HepG2 (cell line): ENCODE data around the gene KMT2D. TPM values are rescaled to one million over a fixed set of nuclear protein-coding genes. Genes with fewer than 3 reads are reported as not detected.

Experiments used
- BRCA1 ChIP-seq: sonication (generic); formaldehyde crosslinking; IDR thresholded peaks from 2 replicates; pipeline ENCODE4 v1.4.0; 2020; ENCODE audit warnings: missing genetic modification reagents
- CENPX ChIP-seq: sonication (generic); formaldehyde crosslinking; IDR thresholded peaks from 2 replicates; pipeline ENCODE4 v1.9.0; 2021; ENCODE audit warnings: mild to moderate bottlenecking, missing genetic modification reagents, moderate library complexity
- DMAP1 ChIP-seq: IDR thresholded peaks from 2 replicates; pipeline ENCODE4 v1.6.1; 2016
- ELF4 ChIP-seq: sonication (generic); formaldehyde crosslinking; IDR thresholded peaks from 2 replicates; pipeline ENCODE4 v1.5.0; 2020; ENCODE audit warnings: missing genetic modification reagents, mild to moderate bottlenecking, moderate library complexity, borderline replicate concordance
- ETV6 ChIP-seq: sonication (generic); formaldehyde crosslinking; conservative IDR thresholded peaks from 2 replicates; pipeline ENCODE4 v1.4.0; 2020; ENCODE audit warnings: missing genetic modification reagents
- HNF1A ChIP-seq, 2 experiments: sonication (generic) in 1 of 2; formaldehyde crosslinking in 1 of 2; IDR thresholded peaks; 2 replicates each; pipeline versions ENCODE4 v1.4.0 to v1.6.1; 2016 to 2020; ENCODE audit warnings: borderline replicate concordance in 1 of 2, low read depth in 1 of 2, mild to moderate bottlenecking in 1 of 2, missing genetic modification reagents in 1 of 2
- KDM5A ChIP-seq: fragments of 200-600 bp; sonication (generic); IDR thresholded peaks from 2 replicates; pipeline ENCODE4 v1.7.0; 2018; ENCODE audit warnings: antibody characterized with exemption, mild to moderate bottlenecking, low read length, borderline replicate concordance
- KMT2B ChIP-seq: IDR thresholded peaks from 2 replicates; pipeline ENCODE4 v1.6.1; 2016; ENCODE audit warnings: missing genetic modification reagents, missing compliant biosample characterization
- MLLT10 ChIP-seq: sonication (generic); formaldehyde crosslinking; IDR thresholded peaks from 2 replicates; pipeline ENCODE4 v1.4.0; 2020; ENCODE audit warnings: missing genetic modification reagents
- MNT ChIP-seq: fragments of 450-650 bp; IDR thresholded peaks from 2 replicates; pipeline ENCODE4 v1.6.1; 2016
- MTA3 ChIP-seq: sonication (generic); formaldehyde crosslinking; IDR thresholded peaks from 2 replicates; pipeline ENCODE4 v1.4.0; 2020; ENCODE audit warnings: missing genetic modification reagents
- NFYB ChIP-seq: sonication (generic); formaldehyde crosslinking; IDR thresholded peaks from 2 replicates; pipeline ENCODE4 v1.4.0; 2020; ENCODE audit warnings: missing genetic modification reagents
- PHF5A ChIP-seq: IDR thresholded peaks from one replicate; pipeline ENCODE4 v1.6.1; 2018; ENCODE audit warnings: low read depth, missing genetic modification reagents; ENCODE audit not compliant: unreplicated experiment
- SIN3B ChIP-seq: fragments of 150-350 bp; IDR thresholded peaks from 2 replicates; pipeline ENCODE4 v1.6.1; 2014; ENCODE audit warnings: low read length
- SP140L ChIP-seq: sonication (generic); formaldehyde crosslinking; IDR thresholded peaks from 2 replicates; pipeline ENCODE4 v1.4.0; 2020; ENCODE audit warnings: missing genetic modification reagents, borderline replicate concordance
- SYNCRIP ChIP-seq: fragments of 200-400 bp; formaldehyde crosslinking; IDR thresholded peaks from 2 replicates; pipeline ENCODE4 v1.6.1; 2018; ENCODE audit warnings: mild to moderate bottlenecking, low read depth, low read length; ENCODE audit not compliant: insufficient read depth
- ZMAT3 ChIP-seq: sonication (generic); formaldehyde crosslinking; conservative IDR thresholded peaks from 2 replicates; pipeline ENCODE4 v1.7.0; 2021; ENCODE audit warnings: missing genetic modification reagents
- ZNF276 ChIP-seq: sonication (generic); formaldehyde crosslinking; IDR thresholded peaks from 2 replicates; pipeline ENCODE4 v1.4.0; 2020; ENCODE audit warnings: mild to moderate bottlenecking, low read depth, missing genetic modification reagents
- ZNF333 ChIP-seq: sonication (generic); formaldehyde crosslinking; IDR thresholded peaks from 2 replicates; pipeline ENCODE4 v1.4.0; 2020; ENCODE audit warnings: mild to moderate bottlenecking, missing genetic modification reagents, borderline replicate concordance
- ZNF33B ChIP-seq: sonication (generic); formaldehyde crosslinking; IDR thresholded peaks from 2 replicates; pipeline ENCODE4 v1.5.1; 2020; ENCODE audit warnings: mild to moderate bottlenecking, missing genetic modification reagents
- ZNF383 ChIP-seq: sonication (generic); formaldehyde crosslinking; IDR thresholded peaks from 2 replicates; pipeline ENCODE4 v1.4.0; 2020; ENCODE audit warnings: missing genetic modification reagents, mild to moderate bottlenecking, borderline replicate concordance
- ZNF484 ChIP-seq: sonication (generic); formaldehyde crosslinking; IDR thresholded peaks from 2 replicates; pipeline ENCODE4 v1.5.1; 2020; ENCODE audit warnings: mild to moderate bottlenecking, low read depth, missing genetic modification reagents, borderline replicate concordance
- ZNF761 ChIP-seq: sonication (generic); formaldehyde crosslinking; conservative IDR thresholded peaks from 2 replicates; pipeline ENCODE4 v1.4.0; 2020; ENCODE audit warnings: mild to moderate bottlenecking, missing genetic modification reagents
- polyA plus RNA-seq, 8 experiments: library from polyadenylated mRNA; depleted of rRNA in 3 of 8; stranded (reverse) in 7 of 8; unstranded in 1 of 8; fragments of >200 nt; fragmentation: Illumina TruSeq in 4 of 8; extraction: Trizol in 4 of 8; gene quantifications; 2 replicates each; pipeline versions ENCODE4 v1.2.1 to v1.2.3, GENCODE V29; 2011 to 2016; ENCODE audit warnings: low read depth in 4 of 8, missing spikeins in 1 of 8, mixed read lengths in 1 of 8; ENCODE audit not compliant: insufficient read depth in 1 of 8
- total RNA-seq, 5 experiments: library from RNA; depleted of rRNA; stranded (reverse); fragments of >200 nt; fragmentation: Illumina TruSeq; extraction: Trizol; gene quantifications; 2 replicates each; pipeline ENCODE4 v1.2.3, GENCODE V29; 2016; ENCODE audit warnings: low read depth in 1 of 5

The KMT2D gene
- total and polyA plus RNA-seq, 2 of the 13 experiments (the other 11 are each of a cell fraction or from before 2014, with no cell fraction given), result 8.1 to 10.4 TPM

GRCh38 chr12:49069507-49070346 lies 9.1 kb upstream of the KMT2D start, which contains the start of gene RHEBL1 (continued):
- no peak for TF ChIP-seq ZNF276 (CRISPR knock-in tag)
- no peak for TF ChIP-seq SYNCRIP
- no peak for TF ChIP-seq CENPX (CRISPR knock-in tag)
- peak; percentile 57; the same call in 1 of the 2 replicates for TF ChIP-seq SIN3B
- no peak for TF ChIP-seq ZNF383
- peak; percentile 82 for TF ChIP-seq MNT
- no peak for TF ChIP-seq ZNF484
- no peak for TF ChIP-seq SP140L
- no peak for TF ChIP-seq ELF4
- peak; percentile 81 for TF ChIP-seq KMT2B (CRISPR knock-in tag)
- TF ChIP-seq ETV6 (CRISPR knock-in tag), result no peak
- TF ChIP-seq ZMAT3 (CRISPR knock-in tag), result peak; percentile 82; the same call in 1 of the 2 replicates
- no peak for TF ChIP-seq ZNF333 (CRISPR knock-in tag)
- 0 out of 2 replicates have a peak, but pooled peaks have one; percentile 50 for TF ChIP-seq DMAP1 (CRISPR knock-in tag)
- no peak for TF ChIP-seq MLLT10
- TF ChIP-seq KDM5A, result peak; percentile 86
- TF ChIP-seq HNF1A (IDR thresholded peaks at IDR 0.05; ENCODE audit: low read depth), result no peak
- TF ChIP-seq HNF1A (CRISPR knock-in tag; IDR thresholded peaks at IDR 0.05; ENCODE audit: borderline replicate concordance), result no peak
- no peak for TF ChIP-seq ZNF761
- TF ChIP-seq BRCA1 (CRISPR knock-in tag), result 0 out of 2 replicates have a peak, but pooled peaks have one; percentile 39
- no peak for TF ChIP-seq MTA3 (CRISPR knock-in tag)
- TF ChIP-seq PHF5A (CRISPR knock-in tag), result no peak
- no peak for TF ChIP-seq ZNF33B
- TF ChIP-seq NFYB (CRISPR knock-in tag), result peak; percentile 79
